GM12878 (cell line): ENCODE measurements around the gene SUPT4H1. TPM values are rescaled to one million over a fixed set of nuclear protein-coding genes. Genes with fewer than 3 reads are reported as not detected.

ENCODE experiments used
- ATAC-seq: fragments of 200-7000 bp; cut with Tn5 transposase; 3 replicates; pipeline ENCODE4 v1.9.1; 2020; ENCODE audit warnings: mild to moderate bottlenecking, moderate library complexity
- BruUV-seq: library from RNA; stranded (reverse); fragments of 400-500 nt; replicated peaks from 2 replicates; lab custom pipeline; 2021; lab: Mats Ljungman, UMichigan
- CTCF ChIA-PET: fragments of 300-600 bp; sonication (Branson Sonifier 250); formaldehyde crosslinking; extraction: SDS; loops from one replicate; lab custom pipeline; 2021; ENCODE audit warnings: inconsistent platforms; lab: Yijun Ruan, JAX
- POLR2A ChIA-PET: fragments of 350-600 bp; formaldehyde crosslinking; extraction: SDS; loops from one replicate; lab custom pipeline; 2021; ENCODE audit warnings: inconsistent platforms; lab: Charles Lee
- RAD21 ChIA-PET: fragments of 300-600 bp; sonication (Branson Sonifier 250); formaldehyde crosslinking; loops from one replicate; lab custom pipeline; 2023; ENCODE audit warnings: antibody characterized with exemption; ENCODE audit not compliant: unreplicated experiment; lab: Charles Lee
- SMC1A ChIA-PET: fragments of 300-600 bp; sonication (Branson Sonifier 250); formaldehyde crosslinking; loops from one replicate; lab custom pipeline; 2023; ENCODE audit not compliant: unreplicated experiment, uncharacterized antibody; lab: Charles Lee
- DNase-seq: peaks from one replicate; pipeline ENCODE4 v3.0.0-alpha.2; 2011; ENCODE audit warnings: low read depth, low spot score
- FAIRE-seq: peaks from 3 replicates; lab custom pipeline; 2011; peaks lifted over from hg19 to GRCh38; lab: Jason Lieb, UNC
- H2AFZ ChIP-seq: 2 replicates; pipeline ENCODE4 v1.6.0; 2011; ENCODE audit warnings: low read depth, low read length, control low read depth; ENCODE audit not compliant: control insufficient read depth
- H3K27ac ChIP-seq: 2 replicates; pipeline ENCODE4 v1.5.1; 2011; ENCODE audit warnings: control low read depth; ENCODE audit not compliant: control insufficient read depth, insufficient read depth
- H3K27me3 ChIP-seq, 2 experiments: replicated peaks in 1 of 2; 2 replicates each; pipeline versions ENCODE4 v1.6.0 to v1.6.1; 2011; ENCODE audit warnings: low read length in 1 of 2; ENCODE audit not compliant: control insufficient read depth in 2 of 2, insufficient read depth in 2 of 2
- H3K36me3 ChIP-seq, 2 experiments: 2 replicates each; pipeline ENCODE4 v1.5.1; 2011; ENCODE audit warnings: low read length in 1 of 2; ENCODE audit not compliant: control insufficient read depth in 2 of 2, insufficient read depth in 2 of 2
- H3K4me1 ChIP-seq: 2 replicates; pipeline ENCODE4 v1.6.1; 2011; ENCODE audit warnings: mild to moderate bottlenecking, low read length, moderate library complexity, mixed read lengths; ENCODE audit not compliant: control insufficient read depth, insufficient read depth
- H3K4me2 ChIP-seq: 2 replicates; pipeline ENCODE4 v1.6.0; 2011; ENCODE audit warnings: control low read depth; ENCODE audit not compliant: control insufficient read depth, insufficient read depth
- H3K4me3 ChIP-seq: fragments of 200-600 bp; sonication (generic); 2 replicates; pipeline ENCODE4 v1.5.1; 2016
- H3K79me2 ChIP-seq: 2 replicates; pipeline ENCODE4 v1.6.0; 2011; ENCODE audit warnings: low read length; ENCODE audit not compliant: control insufficient read depth, insufficient read depth
- H3K9ac ChIP-seq: 2 replicates; pipeline ENCODE4 v1.8.0; 2011; ENCODE audit warnings: low read length, control low read depth, mixed read lengths; ENCODE audit not compliant: control insufficient read depth, insufficient read depth
- H3K9me3 ChIP-seq: replicated peaks from 3 replicates; pipeline ENCODE4 v1.5.1; 2011; ENCODE audit warnings: mild to moderate bottlenecking, low read length; ENCODE audit not compliant: control insufficient read depth, insufficient read depth
- H4K20me1 ChIP-seq: 2 replicates; pipeline ENCODE4 v1.6.0; 2011; ENCODE audit not compliant: control insufficient read depth, insufficient read depth
- CBX3 ChIP-seq: fragments of 200-600 bp; sonication (generic); IDR thresholded peaks from 2 replicates; pipeline ENCODE4 v1.6.1; 2016; ENCODE audit warnings: low read depth, borderline replicate concordance
- CHD1 ChIP-seq: IDR thresholded peaks from 2 replicates; pipeline ENCODE4 v1.6.1; 2012; ENCODE audit warnings: low read depth, low read length, improper control_type of control experiment
- IKZF2 ChIP-seq, 2 experiments: fragments of 450-650 bp; IDR thresholded peaks; 2 replicates each; pipeline ENCODE4 v1.6.1; 2017; ENCODE audit warnings: mild to moderate bottlenecking in 2 of 2, moderate library complexity in 2 of 2
- IRF5 ChIP-seq: fragments of 450-650 bp; IDR thresholded peaks from 2 replicates; pipeline ENCODE4 v1.6.1; 2017; ENCODE audit warnings: borderline replicate concordance
- KDM1A ChIP-seq: fragments of 200-600 bp; sonication (generic); IDR thresholded peaks from 2 replicates; pipeline ENCODE4 v1.6.1; 2016; ENCODE audit warnings: borderline replicate concordance
- NFYB ChIP-seq: IDR thresholded peaks from 2 replicates; pipeline ENCODE4 v1.6.1; 2011; ENCODE audit warnings: low read depth, mild to moderate bottlenecking, low read length, improper control_type of control experiment, moderate library complexity; ENCODE audit not compliant: insufficient read depth
- PKNOX1 ChIP-seq: fragments of 450-650 bp; IDR thresholded peaks from 2 replicates; pipeline ENCODE4 v1.6.1; 2016; ENCODE audit warnings: mild to moderate bottlenecking
- REST ChIP-seq: IDR thresholded peaks from 2 replicates; pipeline ENCODE4 v1.6.1; 2012; ENCODE audit warnings: mild to moderate bottlenecking, low read depth, low read length
- SIX5 ChIP-seq: IDR thresholded peaks from 2 replicates; pipeline ENCODE4 v1.6.1; 2011; ENCODE audit warnings: mild to moderate bottlenecking, low read depth, low read length, moderate library complexity; ENCODE audit not compliant: severe bottlenecking
- TCF12 ChIP-seq: IDR thresholded peaks from 2 replicates; pipeline ENCODE4 v1.6.1; 2011; ENCODE audit warnings: low read depth, mild to moderate bottlenecking, low read length
- TCF3 ChIP-seq: IDR thresholded peaks from 2 replicates; pipeline ENCODE4 v1.6.1; 2012; ENCODE audit warnings: low read depth, mild to moderate bottlenecking, low read length, borderline replicate concordance; ENCODE audit not compliant: insufficient read depth
- ZNF274 ChIP-seq: IDR thresholded peaks from one replicate; pipeline ENCODE4 v1.8.0; 2011; ENCODE audit not compliant: insufficient read length, insufficient read depth
- WGBS: methylation state at CpG from one replicate; pipeline ENCODE4 v1.1.6; 2016; ENCODE audit warnings: low lambda C conversion rate; ENCODE audit not compliant: insufficient replicate concordance, insufficient coverage; ENCODE audit errors: missing lambda C conversion rate; 5-methylcytosine and 5-hydroxymethylcytosine counted together
- in situ Hi-C: fragments of 300-500 bp; cut with MboI; formaldehyde crosslinking; loops from 9 replicates; pipeline ENCODE4 v1.14.3; 2018; ENCODE audit warnings: mixed read lengths
- intact Hi-C: fragments of 100-400 bp; cut with micrococcal nuclease; formaldehyde crosslinking; loops from one replicate; pipeline ENCODE4 v1.14.2; 2022; ENCODE audit not compliant: unreplicated experiment
- polyA plus RNA-seq, 11 experiments: library from polyadenylated mRNA; depleted of rRNA in 4 of 11; unstranded in 6 of 11; stranded (reverse) in 5 of 11; fragments of >200 nt; fragmentation: Nextera tagmentation in 4 of 11; fragmentation: Illumina TruSeq in 1 of 11; extraction: Ambion mirVana in 4 of 11; extraction: Trizol in 1 of 11; gene quantifications; 1 replicate in 1 of 11; 2 replicates in 10 of 11; pipeline versions ENCODE4 v1.2.1 to v1.2.3, GENCODE V29; 2011 to 2016; ENCODE audit warnings: inconsistent platforms in 2 of 11, missing spikeins in 2 of 11, low read depth in 1 of 11
- total RNA-seq, 4 experiments: library from RNA; depleted of rRNA in 3 of 4; stranded (reverse); fragments of >200 nt in 3 of 4; fragmentation: Illumina TruSeq in 1 of 4; extraction: Trizol in 1 of 4; gene quantifications; 2 replicates each; pipeline versions ENCODE4 v1.2.1 to v1.2.3, GENCODE V29; 2013 to 2021

The SUPT4H1 gene
- total and polyA plus RNA-seq, 10 of the 15 experiments (the other 5 are each of a cell fraction or from before 2014, with no cell fraction given): 83.8 to 293 (median 128) TPM

- Histone ChIP-seq H3K27me3 (no peaks in the 10 kb centered on the region), H3K9ac (peak overlapping the region; percentile 96), H3K4me1 (peaks cover 50% of the 10 kb centered on the region), H3K9me3 (no peaks in the 10 kb centered on the region), H2AFZ (no peak overlapping the region), H3K4me3 (peak overlapping the region; percentile 57), H4K20me1 (no peaks in the 10 kb centered on the region; the same call in 1 of the 2 replicates), H3K4me2 (peak overlapping the region; percentile 92), H3K36me3 (peaks cover 20 to 37% of the 10 kb centered on the region in 2 experiments), H3K79me2 (peaks cover 88% of the 10 kb centered on the region), H3K27ac (peak overlapping the region; percentile 100)
- POLR2A ChIA-PET: interaction anchor here (0.9 to 18.5 kb wide), 10 partner anchors 7 to 113 kb away, joined by 3 to 373 read pairs (median 10); partner anchors contain the start of genes RNF43 and SUPT4H1
- SMC1A ChIA-PET: interaction anchor here (0.7 to 10.3 kb wide), 25 partner anchors 9 to 113 kb away, joined by 3 to 249 read pairs (median 4); partner anchors contain the start of genes RNF43 and TSPOAP1
- no peak for DNase-seq
- intact Hi-C loops: no loop called here
- CTCF ChIA-PET: interaction anchor here (0.7 to 6.7 kb wide), 22 partner anchors 9 to 170 kb away, joined by 3 to 163 read pairs (median 9); partner anchors contain the start of genes RNF43 and TSPOAP1
- no peak for ATAC-seq
- RAD21 ChIA-PET: interaction anchor here (1.0 to 18.1 kb wide), 17 partner anchors 8 to 399 kb away, joined by 3 to 323 read pairs (median 17); partner anchors contain the start of genes RNF43, SUPT4H1 and TSPOAP1
- in situ Hi-C loops: no loop called here
- FAIRE-seq: no peak
- BruUV-seq: no TSS peak
- TF ChIP-seq CBX3 (no peak), ZNF274 (no peak), KDM1A (no peak), CHD1 (no peak), SIX5 (no peak), TCF3 (no peak), IRF5 (no peak), NFYB (no peak), PKNOX1 (no peak), TCF12 (no peak), REST (no peak), IKZF2 (IDR thresholded peaks at IDR 0.05) (no peak)
- 32% methylated on average over 4 of the region's 4 CpGs for WGBS
Observed at GRCh38 chr17:58345500-58345899, 6.5 kb downstream of the SUPT4H1 start.
